Measurements from ENCODE around the gene CCDC78.

Gene CCDC78

GRCh38 chr16:764184-764750 is 38.0 kb upstream of the CCDC78 start:
- Histone ChIP-seq H3K4me3 (ENCODE audit: severe bottlenecking) (no peak overlapping the region), H3K27ac (ENCODE audit: poor library complexity, severe bottlenecking) (no peak overlapping the region), H3K27me3 (ENCODE audit: insufficient read depth, poor library complexity, severe bottlenecking) (no peaks in the 10 kb centered on the region), H3K9me3 (ENCODE audit: severe bottlenecking) (no peaks in the 10 kb centered on the region), H3K4me1 (ENCODE audit: insufficient read depth, poor library complexity, severe bottlenecking) (peaks cover 20% of the 10 kb centered on the region), H3K36me3 (ENCODE audit: low read depth) (no peaks in the 10 kb centered on the region)
- ATAC-seq (ENCODE audit: low read depth) (no peak), DNase-seq (ENCODE audit: low spot score) (no peak)
- TF ChIP-seq CTCF (IDR thresholded peaks at IDR 0.05; ENCODE audit: poor library complexity, severe bottlenecking): no peak

GRCh38 chr16:763369-764183 is 37.3 kb upstream of the CCDC78 start:
- Histone ChIP-seq H3K36me3 (ENCODE audit: low read depth) (no peaks in the 10 kb centered on the region), H3K4me3 (ENCODE audit: severe bottlenecking) (no peak overlapping the region), H3K27ac (ENCODE audit: poor library complexity, severe bottlenecking) (no peak overlapping the region), H3K9me3 (ENCODE audit: severe bottlenecking) (no peaks in the 10 kb centered on the region), H3K27me3 (ENCODE audit: insufficient read depth, poor library complexity, severe bottlenecking) (no peaks in the 10 kb centered on the region), H3K4me1 (ENCODE audit: insufficient read depth, poor library complexity, severe bottlenecking) (peaks cover 20% of the 10 kb centered on the region)
- 0 out of 3 replicates have a peak, but pooled peaks have one; percentile 3 for ATAC-seq (ENCODE audit: low read depth)
- DNase-seq (ENCODE audit: low spot score): no peak
- no peak for TF ChIP-seq CTCF (IDR thresholded peaks at IDR 0.05; ENCODE audit: poor library complexity, severe bottlenecking)

GRCh38 chr16:762595-763268 is 36.5 kb upstream of the CCDC78 start:
- Histone ChIP-seq H3K36me3 (ENCODE audit: low read depth) (no peaks in the 10 kb centered on the region), H3K27ac (ENCODE audit: poor library complexity, severe bottlenecking) (no peak overlapping the region), H3K4me1 (ENCODE audit: insufficient read depth, poor library complexity, severe bottlenecking) (peaks cover 23% of the 10 kb centered on the region), H3K4me3 (ENCODE audit: severe bottlenecking) (no peak overlapping the region), H3K27me3 (ENCODE audit: insufficient read depth, poor library complexity, severe bottlenecking) (no peaks in the 10 kb centered on the region), H3K9me3 (ENCODE audit: severe bottlenecking) (no peaks in the 10 kb centered on the region)
- no peak for TF ChIP-seq CTCF (IDR thresholded peaks at IDR 0.05; ENCODE audit: poor library complexity, severe bottlenecking)
- DNase-seq (ENCODE audit: low spot score) (no peak), ATAC-seq (ENCODE audit: low read depth) (no peak)

GRCh38 chr16:761625-762513 is 35.6 kb upstream of the CCDC78 start:
- H3K36me3 ChIP-seq (ENCODE audit: low read depth): no peaks in the 10 kb centered on the region
- DNase-seq (ENCODE audit: low spot score): no peak

More at GRCh38 chr16:761625-762513, 35.6 kb upstream of the CCDC78 start:
- Histone ChIP-seq H3K9me3 (ENCODE audit: severe bottlenecking) (no peaks in the 10 kb centered on the region), H3K4me1 (ENCODE audit: insufficient read depth, poor library complexity, severe bottlenecking) (peaks cover 28% of the 10 kb centered on the region), H3K4me3 (ENCODE audit: severe bottlenecking) (no peak overlapping the region), H3K27me3 (ENCODE audit: insufficient read depth, poor library complexity, severe bottlenecking) (no peaks in the 10 kb centered on the region), H3K27ac (ENCODE audit: poor library complexity, severe bottlenecking) (peak overlapping the region; percentile 48)
- no peak for ATAC-seq (ENCODE audit: low read depth)
- no peak for TF ChIP-seq CTCF (IDR thresholded peaks at IDR 0.05; ENCODE audit: poor library complexity, severe bottlenecking)

All from RWPE2 (cell line).